Activated naive CD8-positive, alpha-beta T cell treated with anti-CD3 and anti-CD28 coated beads, Interleukin-2, amount 10 ng/mL, durations not matched to agents 7 days and 5 days (primary cell): ENCODE data around the gene ATP9B. TPM values are rescaled to one million over a fixed set of nuclear protein-coding genes. Genes with fewer than 3 reads are reported as not detected.

ENCODE experiments used
- ATAC-seq: fragments of 150-1000 bp; cut with Tn5 transposase; one replicate; pipeline ENCODE4 v1.10.0; 2021; ENCODE audit warnings: low read depth, moderate library complexity
- POLR2A ChIA-PET: fragments of 350-600 bp; sonication (Branson Sonifier 250); formaldehyde crosslinking; loops from one replicate; lab custom pipeline; 2021; ENCODE audit warnings: antibody characterized with exemption; lab: Charles Lee
- DNase-seq: peaks from one replicate; pipeline ENCODE4 v3.0.0; 2021
- H3K27ac Mint-ChIP-seq: one replicate; pipeline ENCODE4 v1.8.0; 2022; ENCODE audit warnings: mild to moderate bottlenecking, mixed read lengths
- H3K27me3 Mint-ChIP-seq: one replicate; pipeline ENCODE4 v1.8.0; 2022; ENCODE audit warnings: mild to moderate bottlenecking, moderate library complexity, mixed read lengths
- H3K36me3 Mint-ChIP-seq: one replicate; pipeline ENCODE4 v1.8.0; 2021; ENCODE audit warnings: mild to moderate bottlenecking, mixed read lengths
- H3K4me1 Mint-ChIP-seq: one replicate; pipeline ENCODE4 v1.8.0; 2021; ENCODE audit warnings: mixed read lengths
- H3K4me3 Mint-ChIP-seq: one replicate; pipeline ENCODE4 v1.8.0; 2022; ENCODE audit warnings: mild to moderate bottlenecking, moderate library complexity, mixed read lengths
- H3K9me3 Mint-ChIP-seq: one replicate; pipeline ENCODE4 v1.8.0; 2021; ENCODE audit warnings: mixed read lengths
- total RNA-seq, 2 experiments: library from RNA; stranded (reverse); gene quantifications; one replicate each; pipeline ENCODE4 v1.2.3, GENCODE V29; 2021

The ATP9B gene
- total RNA-seq, 2 experiments from 2014 or later, result 34.2 to 39.0 TPM

- Mint-ChIP-seq H3K36me3 (peaks cover 14% of the 10 kb centered on the region), H3K27ac (no peak overlapping the region), H3K4me1 (peaks cover 7% of the 10 kb centered on the region), H3K4me3 (no peak overlapping the region), H3K27me3 (no peaks in the 10 kb centered on the region), H3K9me3 (no peaks in the 10 kb centered on the region)
- POLR2A ChIA-PET, result no interaction called here
- no peak for ATAC-seq
- DNase-seq, result no peak
Measured at GRCh38 chr18:79410731-79411613, 341.8 kb downstream of the ATP9B start.

GRCh38 chr18:79411614-79412526, 342.7 kb downstream of the ATP9B start:
- Mint-ChIP-seq H3K27ac (no peak overlapping the region), H3K36me3 (peaks cover 9% of the 10 kb centered on the region), H3K27me3 (no peaks in the 10 kb centered on the region), H3K9me3 (no peaks in the 10 kb centered on the region), H3K4me1 (peaks cover 3% of the 10 kb centered on the region), H3K4me3 (no peak overlapping the region)
- ATAC-seq, result no peak
- no peak for DNase-seq
- POLR2A ChIA-PET, result no interaction called here

- Mint-ChIP-seq H3K36me3 (peaks cover 8% of the 10 kb centered on the region), H3K27me3 (no peaks in the 10 kb centered on the region), H3K27ac (no peak overlapping the region), H3K4me1 (peaks cover 2% of the 10 kb centered on the region), H3K4me3 (no peak overlapping the region), H3K9me3 (no peaks in the 10 kb centered on the region)
- DNase-seq (no peak), ATAC-seq (no peak)
- POLR2A ChIA-PET, result no interaction called here
Measured at GRCh38 chr18:79413025-79413424, 343.8 kb downstream of the ATP9B start.

GRCh38 chr18:79413426-79413825, 344.2 kb downstream of the ATP9B start:
- Mint-ChIP-seq H3K9me3 (no peaks in the 10 kb centered on the region), H3K36me3 (peaks cover 8% of the 10 kb centered on the region), H3K4me3 (no peak overlapping the region), H3K27me3 (no peaks in the 10 kb centered on the region), H3K27ac (no peak overlapping the region), H3K4me1 (peaks cover 2% of the 10 kb centered on the region)
- ATAC-seq, result no peak
- POLR2A ChIA-PET, result interaction anchor here (0.5 kb wide), 1 partner anchor 104 kb away, joined by 7 read pairs; no protein-coding TSS in a partner anchor
- DNase-seq, result no peak

GRCh38 chr18:79413901-79414300, 344.7 kb downstream of the ATP9B start:
- H3K9me3 Mint-ChIP-seq, result no peaks in the 10 kb centered on the region
- no peak overlapping the region for H3K27ac Mint-ChIP-seq
- peaks cover 8% of the 10 kb centered on the region for H3K36me3 Mint-ChIP-seq
- H3K27me3 Mint-ChIP-seq, result no peaks in the 10 kb centered on the region
- DNase-seq (no peak), ATAC-seq (no peak)
- peaks cover 2% of the 10 kb centered on the region for H3K4me1 Mint-ChIP-seq
- POLR2A ChIA-PET, result interaction anchor here (0.5 to 1.1 kb wide), 2 partner anchors 8 to 103 kb away, joined by 4 to 7 read pairs; no protein-coding TSS in a partner anchor
- H3K4me3 Mint-ChIP-seq, result no peak overlapping the region

- Mint-ChIP-seq H3K36me3 (peaks cover 11% of the 10 kb centered on the region), H3K27me3 (no peaks in the 10 kb centered on the region), H3K27ac (no peak overlapping the region), H3K4me3 (no peak overlapping the region), H3K4me1 (peaks cover 6% of the 10 kb centered on the region), H3K9me3 (no peaks in the 10 kb centered on the region)
- ATAC-seq, result no peak
- POLR2A ChIA-PET, result no interaction called here
- DNase-seq, result no peak
Measured at GRCh38 chr18:79416022-79416676, 347.0 kb downstream of the ATP9B start.

- H3K4me3 Mint-ChIP-seq, result no peak overlapping the region
- no peak overlapping the region for H3K27ac Mint-ChIP-seq
- H3K9me3 Mint-ChIP-seq, result no peaks in the 10 kb centered on the region
- H3K27me3 Mint-ChIP-seq, result no peaks in the 10 kb centered on the region
- peaks cover 9% of the 10 kb centered on the region for H3K36me3 Mint-ChIP-seq
- no peak for ATAC-seq
- H3K4me1 Mint-ChIP-seq, result peaks cover 6% of the 10 kb centered on the region
- no peak for DNase-seq
- POLR2A ChIA-PET, result no interaction called here
Measured at GRCh38 chr18:79416677-79417052, 347.5 kb downstream of the ATP9B start.

- Mint-ChIP-seq H3K4me3 (no peak overlapping the region), H3K36me3 (peaks cover 6% of the 10 kb centered on the region), H3K27ac (no peak overlapping the region), H3K9me3 (no peaks in the 10 kb centered on the region), H3K27me3 (no peaks in the 10 kb centered on the region), H3K4me1 (peaks cover 6% of the 10 kb centered on the region)
- ATAC-seq (no peak), DNase-seq (no peak)
- POLR2A ChIA-PET, result no interaction called here
Measured at GRCh38 chr18:79418236-79418635, 349.0 kb downstream of the ATP9B start.

GRCh38 chr18:79418642-79419041, 349.4 kb downstream of the ATP9B start:
- H3K9me3 Mint-ChIP-seq, result no peaks in the 10 kb centered on the region
- no peak overlapping the region for H3K4me3 Mint-ChIP-seq
- no peak for ATAC-seq
- H3K36me3 Mint-ChIP-seq, result peaks cover 6% of the 10 kb centered on the region
- POLR2A ChIA-PET, result no interaction called here
- no peaks in the 10 kb centered on the region for H3K27me3 Mint-ChIP-seq
- peaks cover 6% of the 10 kb centered on the region for H3K4me1 Mint-ChIP-seq
- DNase-seq, result no peak
- no peak overlapping the region for H3K27ac Mint-ChIP-seq

GRCh38 chr18:79420033-79420745, 351.0 kb downstream of the ATP9B start:
- no peak for ATAC-seq
- POLR2A ChIA-PET, result no interaction called here
- DNase-seq, result no peak
- Mint-ChIP-seq H3K4me1 (peaks cover 11% of the 10 kb centered on the region), H3K27ac (peak overlapping the region; percentile 61), H3K4me3 (no peak overlapping the region), H3K9me3 (no peaks in the 10 kb centered on the region), H3K36me3 (peaks cover 13% of the 10 kb centered on the region), H3K27me3 (no peaks in the 10 kb centered on the region)

GRCh38 chr18:79421275-79421857, 352.2 kb downstream of the ATP9B start:
- H3K9me3 Mint-ChIP-seq, result no peaks in the 10 kb centered on the region
- ATAC-seq (no peak), DNase-seq (no peak)
- no peak overlapping the region for H3K4me3 Mint-ChIP-seq
- no peaks in the 10 kb centered on the region for H3K27me3 Mint-ChIP-seq
- H3K4me1 Mint-ChIP-seq, result peaks cover 11% of the 10 kb centered on the region
- H3K36me3 Mint-ChIP-seq, result peaks cover 13% of the 10 kb centered on the region
- no peak overlapping the region for H3K27ac Mint-ChIP-seq
- POLR2A ChIA-PET, result no interaction called here

- DNase-seq, result no peak
- POLR2A ChIA-PET, result no interaction called here
- peak; percentile 14 for ATAC-seq
- Mint-ChIP-seq H3K4me1 (peaks cover 9% of the 10 kb centered on the region), H3K27me3 (no peaks in the 10 kb centered on the region), H3K36me3 (peaks cover 13% of the 10 kb centered on the region), H3K9me3 (no peaks in the 10 kb centered on the region), H3K4me3 (no peak overlapping the region), H3K27ac (no peak overlapping the region)
Measured at GRCh38 chr18:79422022-79422782, 353.0 kb downstream of the ATP9B start.
